Measurements from ENCODE around the gene MCTP2.
A peak's percentile ranks its signal among the peaks of the same experiment; 100 is the strongest.

Gene MCTP2, protein sequence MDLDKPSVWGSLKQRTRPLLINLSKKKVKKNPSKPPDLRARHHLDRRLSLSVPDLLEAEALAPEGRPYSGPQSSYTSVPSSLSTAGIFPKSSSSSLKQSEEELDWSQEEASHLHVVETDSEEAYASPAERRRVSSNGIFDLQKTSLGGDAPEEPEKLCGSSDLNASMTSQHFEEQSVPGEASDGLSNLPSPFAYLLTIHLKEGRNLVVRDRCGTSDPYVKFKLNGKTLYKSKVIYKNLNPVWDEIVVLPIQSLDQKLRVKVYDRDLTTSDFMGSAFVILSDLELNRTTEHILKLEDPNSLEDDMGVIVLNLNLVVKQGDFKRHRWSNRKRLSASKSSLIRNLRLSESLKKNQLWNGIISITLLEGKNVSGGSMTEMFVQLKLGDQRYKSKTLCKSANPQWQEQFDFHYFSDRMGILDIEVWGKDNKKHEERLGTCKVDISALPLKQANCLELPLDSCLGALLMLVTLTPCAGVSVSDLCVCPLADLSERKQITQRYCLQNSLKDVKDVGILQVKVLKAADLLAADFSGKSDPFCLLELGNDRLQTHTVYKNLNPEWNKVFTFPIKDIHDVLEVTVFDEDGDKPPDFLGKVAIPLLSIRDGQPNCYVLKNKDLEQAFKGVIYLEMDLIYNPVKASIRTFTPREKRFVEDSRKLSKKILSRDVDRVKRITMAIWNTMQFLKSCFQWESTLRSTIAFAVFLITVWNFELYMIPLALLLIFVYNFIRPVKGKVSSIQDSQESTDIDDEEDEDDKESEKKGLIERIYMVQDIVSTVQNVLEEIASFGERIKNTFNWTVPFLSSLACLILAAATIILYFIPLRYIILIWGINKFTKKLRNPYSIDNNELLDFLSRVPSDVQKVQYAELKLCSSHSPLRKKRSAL

DNA sequence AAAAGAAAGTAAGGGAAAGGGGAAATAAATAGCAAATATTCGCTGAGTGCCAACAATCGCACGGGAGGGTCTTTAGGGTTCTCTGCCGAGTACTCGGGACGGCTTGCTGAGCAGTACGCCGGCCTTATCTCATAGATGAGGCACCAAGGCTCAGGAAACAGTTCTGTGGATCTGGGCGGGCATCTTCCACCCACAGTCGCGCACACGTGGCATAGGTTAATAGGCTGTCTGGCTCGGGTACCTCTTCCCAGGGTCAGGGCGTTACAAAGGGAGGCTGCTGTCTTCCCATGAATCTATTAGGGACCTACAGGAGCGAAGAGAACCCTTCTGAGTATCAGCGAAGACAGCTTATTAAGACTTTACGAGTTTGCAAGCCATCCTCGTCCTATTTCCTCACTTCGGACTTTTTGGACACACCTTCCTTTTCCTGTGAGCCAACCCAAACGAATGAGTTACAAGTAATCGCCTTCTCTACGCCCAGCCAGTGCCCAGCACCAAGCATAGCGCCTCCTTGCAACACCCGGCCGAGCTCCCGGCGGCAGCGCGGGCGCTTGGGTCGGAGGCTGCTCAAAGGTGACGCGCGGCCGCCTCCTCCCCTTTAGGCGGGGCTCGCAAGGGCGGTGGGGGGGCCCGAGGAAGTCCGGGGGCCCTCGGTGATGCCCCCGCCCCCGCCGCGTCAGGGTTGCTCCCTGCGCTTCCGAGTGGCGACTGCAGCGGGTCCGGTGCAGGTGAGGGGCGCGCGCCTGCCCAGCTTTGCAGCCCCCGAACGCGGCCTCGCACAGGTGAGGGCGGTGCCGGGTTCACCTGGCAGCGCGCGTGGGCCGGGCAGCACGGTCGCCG, at the start of gene MCTP2:
Gene MCTP2, plus strand, starts transcription at position 679 of the 840 bp plus-strand sequence. CDS start 66,705 bp downstream, outside the sequence.
- peak within 1 kb of the TSS; percentile 60 for H3K4me3 ChIP-seq (ENCODE audit: control insufficient read depth, low read depth, low read length)
- TF ChIP-seq, protein P1, sequence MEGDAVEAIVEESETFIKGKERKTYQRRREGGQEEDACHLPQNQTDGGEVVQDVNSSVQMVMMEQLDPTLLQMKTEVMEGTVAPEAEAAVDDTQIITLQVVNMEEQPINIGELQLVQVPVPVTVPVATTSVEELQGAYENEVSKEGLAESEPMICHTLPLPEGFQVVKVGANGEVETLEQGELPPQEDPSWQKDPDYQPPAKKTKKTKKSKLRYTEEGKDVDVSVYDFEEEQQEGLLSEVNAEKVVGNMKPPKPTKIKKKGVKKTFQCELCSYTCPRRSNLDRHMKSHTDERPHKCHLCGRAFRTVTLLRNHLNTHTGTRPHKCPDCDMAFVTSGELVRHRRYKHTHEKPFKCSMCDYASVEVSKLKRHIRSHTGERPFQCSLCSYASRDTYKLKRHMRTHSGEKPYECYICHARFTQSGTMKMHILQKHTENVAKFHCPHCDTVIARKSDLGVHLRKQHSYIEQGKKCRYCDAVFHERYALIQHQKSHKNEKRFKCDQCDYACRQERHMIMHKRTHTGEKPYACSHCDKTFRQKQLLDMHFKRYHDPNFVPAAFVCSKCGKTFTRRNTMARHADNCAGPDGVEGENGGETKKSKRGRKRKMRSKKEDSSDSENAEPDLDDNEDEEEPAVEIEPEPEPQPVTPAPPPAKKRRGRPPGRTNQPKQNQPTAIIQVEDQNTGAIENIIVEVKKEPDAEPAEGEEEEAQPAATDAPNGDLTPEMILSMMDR (IDR thresholded peaks at IDR 0.05; ENCODE audit: control insufficient read depth, insufficient read depth, low read depth, low read length, missing control alignments) = peak; percentile 19
- DNase-seq (ENCODE audit: low read depth) = peak; percentile 62

DNA sequence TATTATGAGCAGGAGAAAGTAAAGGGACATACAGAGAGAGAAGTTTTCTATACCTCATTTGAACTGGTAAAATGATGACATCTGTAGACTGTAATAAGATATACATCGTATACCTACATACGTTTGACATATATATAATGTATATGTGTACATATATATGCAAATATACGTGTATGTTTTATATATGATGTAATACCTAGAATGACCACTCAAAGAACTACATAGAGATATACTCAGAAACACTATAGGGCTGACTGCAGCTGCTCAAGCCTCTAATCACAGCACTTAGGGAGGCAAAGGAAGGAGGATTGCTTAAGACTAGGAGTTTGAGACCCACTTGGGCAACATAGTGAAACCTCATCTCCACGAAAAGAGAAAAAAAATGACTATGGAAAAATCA, 48.5 kb upstream of the MCTP2 start:
- no peak overlapping the region for H3K4me3 ChIP-seq (ENCODE audit: control insufficient read depth, low read depth, low read length)
- no peak for DNase-seq (ENCODE audit: low read depth)
- TF ChIP-seq, protein P1 (IDR thresholded peaks at IDR 0.05; ENCODE audit: control insufficient read depth, insufficient read depth, low read depth, low read length, missing control alignments) = no peak

DNA sequence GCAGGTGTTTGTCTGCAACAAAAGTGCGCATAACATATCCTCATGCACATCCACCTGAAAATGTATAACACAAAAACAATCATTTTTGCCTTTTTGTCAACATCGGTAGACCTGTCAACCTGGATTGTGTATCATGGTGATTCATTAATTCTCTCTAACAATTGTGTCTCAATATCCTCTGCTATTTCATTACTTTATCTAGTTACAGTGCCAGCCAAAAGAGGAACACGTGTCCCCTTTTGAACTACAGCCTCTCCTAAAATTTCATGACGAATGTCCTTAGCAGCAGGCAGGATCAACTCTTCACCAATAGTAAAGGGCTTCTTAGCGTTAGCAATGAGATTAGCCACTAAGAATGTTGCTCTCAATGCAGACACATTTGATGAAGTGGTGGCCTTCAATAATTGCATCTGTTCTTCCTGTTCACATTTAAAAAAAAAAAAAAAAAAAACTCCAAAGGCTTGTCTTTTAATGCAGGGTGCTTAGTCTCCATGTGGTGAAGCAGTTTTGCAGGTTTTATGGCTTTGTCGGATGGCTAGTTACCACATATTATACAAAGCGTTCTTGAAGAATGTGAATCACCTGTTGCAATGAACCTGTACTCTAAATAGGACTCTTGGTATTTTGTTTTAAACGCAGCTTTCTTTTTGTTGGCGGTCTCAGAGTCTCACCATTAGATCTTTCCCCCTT, 45.7 kb upstream of the MCTP2 start:
- TF ChIP-seq, protein P1 (IDR thresholded peaks at IDR 0.05; ENCODE audit: control insufficient read depth, insufficient read depth, low read depth, low read length, missing control alignments) = no peak
- no peak for DNase-seq (ENCODE audit: low read depth)
- no peak overlapping the region for H3K4me3 ChIP-seq (ENCODE audit: control insufficient read depth, low read depth, low read length)

DNA sequence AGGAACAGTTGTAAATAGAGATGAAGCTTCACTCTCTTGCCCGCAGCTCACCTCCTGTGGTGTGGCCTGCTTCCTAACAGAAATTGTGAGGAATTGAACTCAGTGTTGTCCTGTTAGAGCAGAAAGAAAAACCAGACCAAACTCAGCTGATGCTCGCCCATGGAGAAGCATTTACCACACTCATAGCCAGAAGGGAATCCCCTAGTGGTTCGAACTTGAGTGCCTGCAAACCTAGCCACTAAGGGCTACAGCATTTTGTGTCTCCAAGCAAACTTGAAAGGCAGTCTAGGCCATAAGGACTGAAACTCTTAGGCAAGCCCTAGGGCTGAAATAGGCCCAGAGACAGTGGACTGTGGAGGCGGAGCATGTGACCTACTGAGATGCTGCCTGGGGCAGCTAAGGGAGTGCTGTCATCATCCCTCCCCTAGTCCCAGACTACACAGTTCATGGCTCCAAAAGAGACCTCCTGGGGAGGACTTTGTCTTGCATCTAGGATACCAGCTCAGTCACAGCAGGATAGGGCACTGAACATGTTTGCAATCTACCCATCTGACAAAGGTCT, 44.5 kb upstream of the MCTP2 start:
- TF ChIP-seq, protein P1 (IDR thresholded peaks at IDR 0.05; ENCODE audit: control insufficient read depth, insufficient read depth, low read depth, low read length, missing control alignments) = no peak
- H3K4me3 ChIP-seq (ENCODE audit: control insufficient read depth, low read depth, low read length) = no peak overlapping the region
- DNase-seq (ENCODE audit: low read depth) = no peak

DNA sequence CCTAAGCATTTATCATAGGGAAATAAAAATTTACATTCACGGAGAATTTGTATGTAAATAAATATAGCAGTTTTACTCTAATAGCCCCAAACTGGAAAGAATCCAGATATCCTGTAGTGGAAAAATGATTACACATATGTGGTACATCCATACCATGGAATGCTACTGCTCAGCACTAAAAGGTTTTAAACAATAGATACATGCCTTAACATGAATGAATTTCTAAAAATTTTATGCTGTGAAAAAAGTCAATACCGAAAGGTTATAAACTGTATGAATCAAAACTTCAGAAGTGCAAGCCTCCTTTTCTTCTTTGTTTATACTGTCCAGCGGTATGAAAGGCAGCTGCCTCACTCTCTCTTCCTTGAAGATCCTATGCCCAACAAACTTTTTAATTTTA, 37.5 kb upstream of the MCTP2 start:
- no peak overlapping the region for H3K4me3 ChIP-seq (ENCODE audit: control insufficient read depth, low read depth, low read length)
- TF ChIP-seq, protein P1 (IDR thresholded peaks at IDR 0.05; ENCODE audit: control insufficient read depth, insufficient read depth, low read depth, low read length, missing control alignments) = no peak

More for the DNA sequence above, 37.5 kb upstream of the MCTP2 start:
- DNase-seq (ENCODE audit: low read depth) = no peak

Measured in AG09309 (cell line).